Measurements from ENCODE around the gene MBL2. TPM values are rescaled to one million over a fixed set of nuclear protein-coding genes. Genes with fewer than 3 reads are reported as not detected.

The MBL2 gene
- total RNA-seq, 3 donors from 2014 or later = not detected

DNA sequence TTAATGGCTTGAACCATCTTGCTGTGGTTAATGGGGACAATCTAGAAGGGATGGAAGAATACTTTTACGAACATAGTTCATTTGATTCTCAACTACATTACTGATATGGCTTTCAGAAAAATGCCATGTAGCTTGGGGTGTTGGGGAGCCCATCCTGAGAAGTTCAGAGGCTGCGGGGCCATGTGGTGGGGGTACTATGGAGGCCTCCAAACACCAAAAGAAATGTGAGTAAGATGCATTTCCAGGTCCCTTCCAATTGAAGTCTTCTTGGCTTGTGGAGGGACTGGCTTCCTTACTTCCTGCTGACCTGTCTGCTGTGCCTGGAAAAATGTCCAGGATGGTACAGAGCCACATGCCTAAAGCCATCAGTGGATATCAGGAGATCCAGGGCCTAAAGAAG lies 1.6 kb upstream of the MBL2 start:
- Histone ChIP-seq H3K4me1 (no peaks in the 10 kb centered on the region), H3K27ac (no peak overlapping the region), H3K36me3 (no peaks in the 10 kb centered on the region), H3K4me3 (no peak overlapping the region), H3K27me3 (no peaks in the 10 kb centered on the region), H3K9me3 (no peaks in the 10 kb centered on the region)
- DNase-seq (ENCODE audit: low spot score in 2 of 2) = no peak
- intact Hi-C loops (cut with DNase I; ENCODE audit: low total_unique reads) = no loop called here
- TF ChIP-seq POLR2A (IDR thresholded peaks at IDR 0.05) = no peak
- no peak for TF ChIP-seq POLR2AphosphoS5 (IDR thresholded peaks at IDR 0.05)
- TF ChIP-seq, protein P1, sequence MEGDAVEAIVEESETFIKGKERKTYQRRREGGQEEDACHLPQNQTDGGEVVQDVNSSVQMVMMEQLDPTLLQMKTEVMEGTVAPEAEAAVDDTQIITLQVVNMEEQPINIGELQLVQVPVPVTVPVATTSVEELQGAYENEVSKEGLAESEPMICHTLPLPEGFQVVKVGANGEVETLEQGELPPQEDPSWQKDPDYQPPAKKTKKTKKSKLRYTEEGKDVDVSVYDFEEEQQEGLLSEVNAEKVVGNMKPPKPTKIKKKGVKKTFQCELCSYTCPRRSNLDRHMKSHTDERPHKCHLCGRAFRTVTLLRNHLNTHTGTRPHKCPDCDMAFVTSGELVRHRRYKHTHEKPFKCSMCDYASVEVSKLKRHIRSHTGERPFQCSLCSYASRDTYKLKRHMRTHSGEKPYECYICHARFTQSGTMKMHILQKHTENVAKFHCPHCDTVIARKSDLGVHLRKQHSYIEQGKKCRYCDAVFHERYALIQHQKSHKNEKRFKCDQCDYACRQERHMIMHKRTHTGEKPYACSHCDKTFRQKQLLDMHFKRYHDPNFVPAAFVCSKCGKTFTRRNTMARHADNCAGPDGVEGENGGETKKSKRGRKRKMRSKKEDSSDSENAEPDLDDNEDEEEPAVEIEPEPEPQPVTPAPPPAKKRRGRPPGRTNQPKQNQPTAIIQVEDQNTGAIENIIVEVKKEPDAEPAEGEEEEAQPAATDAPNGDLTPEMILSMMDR (IDR thresholded peaks at IDR 0.05) = no peak

- no peak for TF ChIP-seq POLR2AphosphoS5 (IDR thresholded peaks at IDR 0.05)
- TF ChIP-seq, protein P1 (IDR thresholded peaks at IDR 0.05) = no peak
- TF ChIP-seq POLR2A (IDR thresholded peaks at IDR 0.05) = no peak
- Histone ChIP-seq H3K36me3 (no peaks in the 10 kb centered on the region), H3K4me1 (no peaks in the 10 kb centered on the region), H3K27ac (no peak overlapping the region), H3K27me3 (no peaks in the 10 kb centered on the region), H3K9me3 (no peaks in the 10 kb centered on the region), H3K4me3 (no peak overlapping the region)
- no peak for DNase-seq (ENCODE audit: low spot score in 2 of 2)
- intact Hi-C loops (cut with DNase I; ENCODE audit: low total_unique reads) = no loop called here
These were observed 794 bp downstream of the MBL2 start for GRCh38 chr10:52771534-52772445.

- TF ChIP-seq, protein P1 (IDR thresholded peaks at IDR 0.05) = no peak
- no peak for TF ChIP-seq POLR2AphosphoS5 (IDR thresholded peaks at IDR 0.05)
- TF ChIP-seq POLR2A (IDR thresholded peaks at IDR 0.05) = no peak
- no peak overlapping the region for H3K4me3 ChIP-seq
- no peaks in the 10 kb centered on the region for H3K27me3 ChIP-seq
- H3K4me1 ChIP-seq = no peaks in the 10 kb centered on the region
- no peaks in the 10 kb centered on the region for H3K9me3 ChIP-seq
- DNase-seq (ENCODE audit: low spot score in 2 of 2) = no peak
- H3K27ac ChIP-seq = no peak overlapping the region
- no peaks in the 10 kb centered on the region for H3K36me3 ChIP-seq
- intact Hi-C loops (cut with DNase I; ENCODE audit: low total_unique reads) = no loop called here
These were observed 1.7 kb downstream of the MBL2 start for GRCh38 chr10:52770904-52771303.

- TF ChIP-seq POLR2AphosphoS5 (IDR thresholded peaks at IDR 0.05) (no peak), POLR2A (IDR thresholded peaks at IDR 0.05) (no peak)
- TF ChIP-seq, protein P1 (IDR thresholded peaks at IDR 0.05) = no peak
- Histone ChIP-seq H3K9me3 (no peaks in the 10 kb centered on the region), H3K4me1 (no peaks in the 10 kb centered on the region), H3K27me3 (no peaks in the 10 kb centered on the region), H3K36me3 (no peaks in the 10 kb centered on the region), H3K27ac (no peak overlapping the region), H3K4me3 (no peak overlapping the region)
- no peak for DNase-seq (ENCODE audit: low spot score in 2 of 2)
- intact Hi-C loops (cut with DNase I; ENCODE audit: low total_unique reads) = no loop called here
These were observed 2.6 kb downstream of the MBL2 start for GRCh38 chr10:52769966-52770365.

- no peak overlapping the region for H3K4me3 ChIP-seq
- H3K27ac ChIP-seq = no peak overlapping the region
- DNase-seq (ENCODE audit: low spot score in 2 of 2) = no peak
- no peaks in the 10 kb centered on the region for H3K36me3 ChIP-seq
- H3K27me3 ChIP-seq = no peaks in the 10 kb centered on the region
- no peaks in the 10 kb centered on the region for H3K4me1 ChIP-seq
- no peaks in the 10 kb centered on the region for H3K9me3 ChIP-seq
- intact Hi-C loops (cut with DNase I; ENCODE audit: low total_unique reads) = no loop called here
- TF ChIP-seq, protein P1 (IDR thresholded peaks at IDR 0.05) = no peak
- TF ChIP-seq POLR2AphosphoS5 (IDR thresholded peaks at IDR 0.05) (no peak), POLR2A (IDR thresholded peaks at IDR 0.05) (no peak)
These were observed 4.5 kb downstream of the MBL2 start for GRCh38 chr10:52768001-52768532.
